Measurements from ENCODE around the gene ITGA1. TPM values are rescaled to one million over a fixed set of nuclear protein-coding genes. Genes with fewer than 3 reads are reported as not detected.

Gene ITGA1
- total and polyA plus RNA-seq, 2 of the 8 experiments (the other 6 are each of a cell fraction or from before 2014, with no cell fraction given): 2.3 to 9.0 TPM

GRCh38 chr5:52821901-52822300, 34.2 kb downstream of the ITGA1 start (continued):
- TF ChIP-seq CHD1 (IDR thresholded peaks at IDR 0.05; ENCODE audit: low read depth, low read length) (no peak), SUZ12 (IDR thresholded peaks at IDR 0.05; ENCODE audit: low read length) (no peak), JUND (IDR thresholded peaks at IDR 0.05; ENCODE audit: low read length) (no peak), NANOG (IDR thresholded peaks at IDR 0.05; ENCODE audit: insufficient read depth, low read depth, low read length, poor library complexity, severe bottlenecking) (no peak), SIX5 (IDR thresholded peaks at IDR 0.05; ENCODE audit: low read depth, low read length) (no peak), SRF (IDR thresholded peaks at IDR 0.05; ENCODE audit: low read depth, low read length) (no peak)
